ENCODE results near the gene SLC35G2.

DNA sequence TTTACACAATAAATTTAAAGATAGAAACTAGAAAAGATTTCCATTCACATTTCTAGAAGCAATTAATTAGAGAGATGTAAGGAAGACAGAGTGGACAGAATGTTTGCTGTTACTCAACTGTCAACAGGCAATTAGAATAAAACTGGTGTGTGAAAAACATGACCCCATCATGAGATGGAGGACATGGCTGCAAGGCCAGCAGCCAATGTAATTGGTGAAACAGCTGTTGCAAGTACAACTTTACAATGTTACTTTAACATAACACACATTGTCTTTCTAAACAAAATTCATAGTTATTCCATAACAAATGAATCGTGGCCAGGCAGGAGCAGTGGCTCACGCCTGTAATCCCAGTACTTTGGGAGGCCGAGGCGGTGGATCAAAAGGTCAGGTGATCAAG lies 38.2 kb upstream of the SLC35G2 start:
- TF ChIP-seq POLR2A (IDR thresholded peaks at IDR 0.05; ENCODE audit: low read depth, low read length) (no peak), POLR2AphosphoS5 (IDR thresholded peaks at IDR 0.05; ENCODE audit: low read depth, low read length) (no peak)

Measured in GM12892 (cell line).